Esophagus muscularis mucosa (tissue), 4 donors: Measurements from ENCODE around the gene HOXB5. TPM values are rescaled to one million over a fixed set of nuclear protein-coding genes. Genes with fewer than 3 reads are reported as not detected.

Experiments used
- DNase-seq: peaks from one replicate; pipeline ENCODE4 v3.0.0-alpha.2; 2017; ENCODE audit errors: extremely low spot score
- H3K27ac ChIP-seq, 4 donors: fragments of 200-600 bp; sonication (generic); replicated peaks in 1 of 4; 1 replicate in 3 of 4; 2 replicates in 1 of 4; pipeline ENCODE4 v1.5.1; 2016 to 2019; ENCODE audit warnings: mild to moderate bottlenecking in 1 of 4
- H3K27me3 ChIP-seq, 4 donors: fragments of 200-600 bp; sonication (generic); one replicate each; pipeline versions ENCODE4 v1.5.1 to v1.6.0; 2016 to 2019
- H3K36me3 ChIP-seq, 4 donors: fragments of 200-600 bp; sonication (generic); one replicate each; pipeline ENCODE4 v1.5.1; 2016 to 2019
- H3K4me1 ChIP-seq, 4 donors: fragments of 200-600 bp; sonication (generic); one replicate each; pipeline ENCODE4 v1.5.1; 2016 to 2019
- H3K4me3 ChIP-seq, 4 donors: fragments of 200-600 bp; sonication (generic); 1 replicate in 2 of 4; 2 replicates in 2 of 4; pipeline ENCODE4 v1.5.1; 2016 to 2019; ENCODE audit warnings: mild to moderate bottlenecking in 4 of 4, moderate library complexity in 1 of 4
- H3K9me3 ChIP-seq, 4 donors: fragments of 200-600 bp; sonication (generic); 1 replicate in 3 of 4; 2 replicates in 1 of 4; pipeline ENCODE4 v1.5.1; 2016 to 2019
- EP300 ChIP-seq: sonication (generic); formaldehyde crosslinking; IDR thresholded peaks from one replicate; pipeline ENCODE4 v1.6.1; 2017; ENCODE audit warnings: antibody characterized with exemption
- POLR2AphosphoS5 ChIP-seq, 2 donors: sonication (generic); formaldehyde crosslinking; IDR thresholded peaks; one replicate each; pipeline ENCODE4 v1.6.1; 2017; ENCODE audit warnings: antibody characterized with exemption in 2 of 2
- WGBS: methylation state at CpG from one replicate; pipeline ENCODE4 v1.1.5; 2018; 5-methylcytosine and 5-hydroxymethylcytosine counted together
- intact Hi-C: fragments of 100-400 bp; cut with DNase I; formaldehyde crosslinking; loops from one replicate; pipeline ENCODE4 v1.15.1; 2023
- small RNA-seq, 3 donors: library from RNA; depleted of rRNA; stranded (forward); fragments of <200 nt; gene quantifications; one replicate each; pipeline ENCODE3, GENCODE V24; 2016
- total RNA-seq, 4 donors: library from RNA; depleted of rRNA; stranded (reverse); fragments of >200 nt; gene quantifications; one replicate each; pipeline versions ENCODE4 v1.1.0 to v1.2.1, GENCODE V29; 2016
- TF ChIP-seq, protein P1 (sequence below), 3 experiments: fragments of 200-600 bp in 2 of 3; fragments of 450-650 bp in 1 of 3; sonication (generic) in 2 of 3; IDR thresholded peaks; one replicate each; pipeline ENCODE4 v1.5.1; 2017 to 2019; ENCODE audit warnings: antibody characterized with exemption in 3 of 3, mild to moderate bottlenecking in 2 of 3, moderate library complexity in 1 of 3

The HOXB5 gene
- total RNA-seq, 4 donors from 2014 or later, result 0.17 to 0.83 (median 0.36) TPM

DNA sequence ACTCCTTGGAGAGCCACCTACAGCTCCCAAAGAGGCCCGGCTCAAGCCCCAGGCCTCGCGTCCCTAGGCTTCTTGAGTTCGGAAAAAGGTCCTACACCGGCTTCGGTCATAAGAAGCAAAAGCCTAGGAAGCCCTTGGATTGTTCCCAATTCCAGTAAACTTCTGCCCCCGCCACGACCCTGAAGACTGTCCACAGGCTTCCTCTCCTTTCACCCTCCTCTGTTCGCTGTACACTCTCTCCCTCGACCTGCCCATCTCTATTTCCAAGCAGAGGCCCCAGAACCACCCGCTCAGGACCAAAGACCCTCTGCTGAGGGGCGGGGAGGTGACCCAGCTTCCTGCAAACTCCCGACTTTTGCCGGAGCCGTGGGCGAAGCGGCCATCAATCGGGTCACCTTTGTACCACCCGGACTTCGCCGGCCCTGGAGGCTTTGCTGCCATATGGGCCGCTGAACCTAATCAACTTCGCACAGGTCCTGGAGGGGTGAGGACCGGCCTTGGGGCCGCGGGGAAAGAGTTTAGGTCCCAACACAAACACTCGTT is 51.4 kb downstream of the HOXB5 start:
- Histone ChIP-seq H3K4me3 (peak overlapping the region; percentile 79 to 89 (median 80)), H3K36me3 (no peaks in the 10 kb centered on the region), H3K9me3 (no peaks in the 10 kb centered on the region), H3K27me3 (no peaks in the 10 kb centered on the region), H3K4me1 (peaks cover 31 to 42% (median 40%) of the 10 kb centered on the region in 4 donors), H3K27ac (peak overlapping the region; percentile 91 to 97 (median 96))
- no peak for TF ChIP-seq EP300
- TF ChIP-seq, protein P1, sequence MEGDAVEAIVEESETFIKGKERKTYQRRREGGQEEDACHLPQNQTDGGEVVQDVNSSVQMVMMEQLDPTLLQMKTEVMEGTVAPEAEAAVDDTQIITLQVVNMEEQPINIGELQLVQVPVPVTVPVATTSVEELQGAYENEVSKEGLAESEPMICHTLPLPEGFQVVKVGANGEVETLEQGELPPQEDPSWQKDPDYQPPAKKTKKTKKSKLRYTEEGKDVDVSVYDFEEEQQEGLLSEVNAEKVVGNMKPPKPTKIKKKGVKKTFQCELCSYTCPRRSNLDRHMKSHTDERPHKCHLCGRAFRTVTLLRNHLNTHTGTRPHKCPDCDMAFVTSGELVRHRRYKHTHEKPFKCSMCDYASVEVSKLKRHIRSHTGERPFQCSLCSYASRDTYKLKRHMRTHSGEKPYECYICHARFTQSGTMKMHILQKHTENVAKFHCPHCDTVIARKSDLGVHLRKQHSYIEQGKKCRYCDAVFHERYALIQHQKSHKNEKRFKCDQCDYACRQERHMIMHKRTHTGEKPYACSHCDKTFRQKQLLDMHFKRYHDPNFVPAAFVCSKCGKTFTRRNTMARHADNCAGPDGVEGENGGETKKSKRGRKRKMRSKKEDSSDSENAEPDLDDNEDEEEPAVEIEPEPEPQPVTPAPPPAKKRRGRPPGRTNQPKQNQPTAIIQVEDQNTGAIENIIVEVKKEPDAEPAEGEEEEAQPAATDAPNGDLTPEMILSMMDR (IDR thresholded peaks at IDR 0.05), result no peak
- TF ChIP-seq POLR2AphosphoS5 (IDR thresholded peaks at IDR 0.05), result peak in 1 of 2 donors; percentile 11
- WGBS, result 3% methylated on average over 27 of the region's 27 CpGs
- no peak for DNase-seq
- intact Hi-C loops, result loop anchor here (2.0 kb wide), 1 partner anchor 35 kb away; no protein-coding TSS in a partner anchor

DNA sequence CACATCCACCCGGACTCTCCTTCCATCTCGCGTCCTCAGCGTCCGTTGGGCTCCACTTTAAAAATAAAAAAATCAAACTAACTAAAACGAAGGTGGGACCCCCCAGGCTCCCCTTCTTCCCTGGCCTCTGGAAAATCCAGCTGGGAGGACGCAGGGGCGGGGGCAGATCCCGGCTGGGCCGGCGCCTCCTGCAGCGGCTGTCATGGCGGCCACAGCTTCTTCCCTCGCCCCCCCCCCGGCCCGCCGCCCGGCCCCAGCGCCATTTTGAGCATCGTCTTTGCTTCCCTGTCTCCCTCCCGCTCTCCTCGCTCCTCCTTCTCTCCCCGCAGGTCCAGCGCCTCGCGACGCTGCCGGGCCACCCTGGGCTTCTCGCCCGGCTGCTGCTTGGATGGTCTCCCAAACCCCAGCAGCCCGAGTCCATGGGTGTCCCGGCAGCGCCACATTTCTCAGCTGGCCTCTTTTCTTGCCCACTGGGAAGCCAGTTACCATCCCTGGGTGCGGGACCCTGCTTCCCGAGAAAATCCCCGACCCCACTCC is 51.9 kb downstream of the HOXB5 start:
- Histone ChIP-seq H3K36me3 (no peaks in the 10 kb centered on the region), H3K27ac (peak overlapping the region; percentile 91 to 97 (median 96)), H3K4me1 (peaks cover 26 to 37% (median 35%) of the 10 kb centered on the region in 4 donors), H3K9me3 (no peaks in the 10 kb centered on the region), H3K27me3 (no peaks in the 10 kb centered on the region), H3K4me3 (peak overlapping the region; percentile 79 to 89 (median 80))
- DNase-seq, result no peak
- TF ChIP-seq POLR2AphosphoS5 (IDR thresholded peaks at IDR 0.05), result peak; percentile 61 to 82
- no peak for TF ChIP-seq EP300
- intact Hi-C loops, result loop anchor here (2.0 kb wide), 2 partner anchors 35 to 49 kb away; no protein-coding TSS in a partner anchor
- under 1% methylated on average over 11 of the region's 36 CpGs for whole genome bisulfite sequencing

Small RNAs within 50 kb of the gene (small RNA-seq; reads per million reads assigned to genes)
- 0 reads per million in 3 donors for gene MIR196A1

Other genes starting within 250 kb of the HOXB5 start
- 1 to 10 TPM; 1.1 to 1.7 (median 1.2) TPM for gene SKAP1, start 163.6 kb downstream of the HOXB5 start, total RNA-seq
- not detected for gene HOXB1, start 62.8 kb downstream of the HOXB5 start, total RNA-seq
- gene HOXB2, start 48.7 kb downstream of the HOXB5 start, total RNA-seq, result 10 to 100 TPM; 36.3 to 86.4 (median 63.4) TPM
- 1 to 10 TPM; 3.5 to 8.3 (median 5.0) TPM for gene HOXB4, start 15.4 kb downstream of the HOXB5 start, total RNA-seq
- gene HOXB3, start 3.5 kb downstream of the HOXB5 start, total RNA-seq, result 10 to 100 TPM; 10.8 to 34.9 (median 28.7) TPM
- gene HOXB6, start 11.2 kb upstream of the HOXB5 start, total RNA-seq, result 1 to 10 TPM; 2.2 to 5.4 (median 2.9) TPM
- 1 to 10 TPM in 1 of 4 donors, under 1 TPM in 3; 0.52 to 1.7 (median 0.66) TPM for gene HOXB7, start 17.2 kb upstream of the HOXB5 start, total RNA-seq
- not detected for gene HOXB8, start 21.5 kb upstream of the HOXB5 start, total RNA-seq
- not detected for gene HOXB9, start 32.6 kb upstream of the HOXB5 start, total RNA-seq
- not detected for gene PRAC1, start 128.7 kb upstream of the HOXB5 start, total RNA-seq
- gene PRAC2, start 129.4 kb upstream of the HOXB5 start, total RNA-seq, result not detected
- gene HOXB13, start 135.0 kb upstream of the HOXB5 start, total RNA-seq, result not detected
- gene TTLL6, start 223.4 kb upstream of the HOXB5 start, total RNA-seq, result 1 to 10 TPM in 1 of 4 donors, under 1 TPM in 2, not detected in 1; under 0.01 to 1.1 (median 0.29) TPM
- gene CALCOCO2, start 237.3 kb upstream of the HOXB5 start, total RNA-seq, result 100 to 1,000 TPM; 157 to 210 (median 183) TPM